Breast epithelium (tissue), 4 donors: ENCODE measurements around the gene PHTF2. TPM values are rescaled to one million over a fixed set of nuclear protein-coding genes. Genes with fewer than 3 reads are reported as not detected.

ENCODE experiments used
- DNase-seq, 2 donors: peaks; one replicate each; pipeline ENCODE4 v3.0.0-alpha.2; 2019; ENCODE audit warnings: low spot score in 2 of 2
- H3K27ac ChIP-seq, 2 donors: fragments of 200-600 bp; sonication (generic) in 1 of 2; one replicate each; pipeline ENCODE4 v1.5.1; 2016 to 2019; ENCODE audit warnings: mild to moderate bottlenecking in 1 of 2
- H3K27me3 ChIP-seq, 2 donors: fragments of 200-600 bp; sonication (generic) in 1 of 2; one replicate each; pipeline versions ENCODE4 v1.5.1 to v1.6.0; 2017 to 2019; ENCODE audit warnings: control low read depth in 1 of 2, mild to moderate bottlenecking in 1 of 2
- H3K36me3 ChIP-seq: fragments of 200-600 bp; one replicate; pipeline ENCODE4 v1.5.1; 2019
- H3K4me1 ChIP-seq, 2 donors: fragments of 200-600 bp; sonication (generic); one replicate each; pipeline ENCODE4 v1.5.1; 2016 to 2019; ENCODE audit warnings: control low read depth in 1 of 2
- H3K4me3 ChIP-seq, 3 donors: fragments of 200-600 bp; sonication (generic); 1 replicate in 2 of 3; 2 replicates in 1 of 3; pipeline ENCODE4 v1.5.1; 2016 to 2019; ENCODE audit warnings: mild to moderate bottlenecking in 3 of 3, moderate library complexity in 2 of 3
- H3K9me3 ChIP-seq, 2 donors: fragments of 200-600 bp; sonication (generic) in 1 of 2; one replicate each; pipeline ENCODE4 v1.5.1; 2016 to 2019; ENCODE audit warnings: control low read depth in 1 of 2
- CTCF ChIP-seq, 3 donors: fragments of 450-650 bp; IDR thresholded peaks; one replicate each; pipeline ENCODE4 v1.5.1; 2016 to 2017; ENCODE audit warnings: antibody characterized with exemption in 3 of 3, mild to moderate bottlenecking in 3 of 3, moderate library complexity in 3 of 3
- POLR2A ChIP-seq: fragments of 450-650 bp; IDR thresholded peaks from one replicate; pipeline ENCODE4 v1.6.1; 2016; ENCODE audit warnings: antibody characterized with exemption, mild to moderate bottlenecking, moderate library complexity
- POLR2AphosphoS5 ChIP-seq, 3 donors: sonication (generic); formaldehyde crosslinking; IDR thresholded peaks; one replicate each; pipeline ENCODE4 v1.6.1; 2017; ENCODE audit warnings: antibody characterized with exemption in 3 of 3
- intact Hi-C: fragments of 100-400 bp; cut with DNase I; formaldehyde crosslinking; loops from one replicate; pipeline ENCODE4 v1.15.1; 2023; ENCODE audit warnings: low total_unique reads
- total RNA-seq, 3 donors: library from RNA; depleted of rRNA; stranded (reverse); fragments of >200 nt; gene quantifications; one replicate each; pipeline ENCODE4 v1.1.0, GENCODE V29; 2016

Gene PHTF2
- total RNA-seq, 3 donors from 2014 or later, result 17.0 to 23.5 (median 19.2) TPM

DNA sequence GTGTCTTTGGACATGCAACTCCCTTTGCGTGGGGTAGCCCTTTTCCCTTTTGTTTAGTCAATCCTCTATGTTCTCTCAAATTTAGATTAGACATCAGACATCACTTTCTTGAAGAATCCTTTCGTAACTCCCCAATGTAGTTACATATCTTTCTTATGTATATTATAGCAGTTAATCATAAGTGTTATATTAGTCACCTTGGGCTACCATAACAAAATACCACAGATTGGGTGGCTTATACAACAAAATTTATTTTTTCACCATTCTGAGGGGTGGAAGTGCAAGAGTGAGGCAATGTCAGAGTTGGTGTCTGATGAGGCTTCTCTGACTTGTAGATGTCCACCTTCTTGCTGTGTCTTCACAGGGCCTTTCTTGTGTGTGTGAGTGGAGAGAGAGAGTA lies 105.7 kb downstream of the PHTF2 start:
- Histone ChIP-seq H3K36me3 (no peaks in the 10 kb centered on the region), H3K27ac (no peak overlapping the region), H3K4me1 (no peaks in the 10 kb centered on the region), H3K4me3 (no peak overlapping the region), H3K27me3 (no peaks in the 10 kb centered on the region), H3K9me3 (no peaks in the 10 kb centered on the region)
- TF ChIP-seq POLR2AphosphoS5 (IDR thresholded peaks at IDR 0.05), result no peak
- no peak for TF ChIP-seq CTCF (IDR thresholded peaks at IDR 0.05)
- no peak for TF ChIP-seq POLR2A
- no peak for DNase-seq
- intact Hi-C loops, result no loop called here

DNA sequence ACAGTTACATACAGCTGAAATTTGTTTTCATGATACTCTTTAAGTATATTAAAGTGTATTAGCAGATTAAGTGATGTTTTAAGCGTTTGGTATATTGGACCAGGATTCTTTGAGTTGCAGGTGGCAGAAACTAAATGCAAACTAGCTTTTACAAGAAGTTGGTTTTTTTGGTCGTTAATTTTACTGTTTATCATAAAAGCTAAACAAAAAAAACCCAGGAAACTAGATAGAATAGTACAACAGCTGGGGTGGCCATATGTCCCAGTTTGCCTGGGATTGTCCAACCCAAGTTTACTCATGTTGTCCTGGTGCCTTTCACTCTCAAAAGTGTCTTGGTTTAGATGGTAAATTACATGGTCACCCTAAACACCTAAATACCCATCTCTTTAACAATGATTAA lies 108.7 kb downstream of the PHTF2 start:
- intact Hi-C loops, result no loop called here
- H3K4me3 ChIP-seq, result no peak overlapping the region
- no peaks in the 10 kb centered on the region for H3K4me1 ChIP-seq
- no peak for TF ChIP-seq CTCF (IDR thresholded peaks at IDR 0.05)
- no peak for TF ChIP-seq POLR2A
- no peak for TF ChIP-seq POLR2AphosphoS5 (IDR thresholded peaks at IDR 0.05)
- DNase-seq, result no peak
- no peak overlapping the region for H3K27ac ChIP-seq
- H3K27me3 ChIP-seq, result no peaks in the 10 kb centered on the region
- no peaks in the 10 kb centered on the region for H3K9me3 ChIP-seq
- no peaks in the 10 kb centered on the region for H3K36me3 ChIP-seq

GRCh38 chr7:77908664-77909063 lies 110.1 kb downstream of the PHTF2 start:
- TF ChIP-seq POLR2A, result no peak
- TF ChIP-seq CTCF (IDR thresholded peaks at IDR 0.05), result no peak
- TF ChIP-seq POLR2AphosphoS5 (IDR thresholded peaks at IDR 0.05), result no peak
- H3K27ac ChIP-seq, result no peak overlapping the region
- no peak for DNase-seq
- no peaks in the 10 kb centered on the region for H3K36me3 ChIP-seq
- H3K9me3 ChIP-seq, result no peaks in the 10 kb centered on the region
- H3K27me3 ChIP-seq, result no peaks in the 10 kb centered on the region
- no peaks in the 10 kb centered on the region for H3K4me1 ChIP-seq
- H3K4me3 ChIP-seq, result no peak overlapping the region
- intact Hi-C loops, result no loop called here

GRCh38 chr7:77910124-77910523 lies 111.6 kb downstream of the PHTF2 start:
- intact Hi-C loops, result no loop called here

GRCh38 chr7:77912293-77912692 lies 113.7 kb downstream of the PHTF2 start:
- H3K27me3 ChIP-seq, result no peaks in the 10 kb centered on the region
- no peaks in the 10 kb centered on the region for H3K36me3 ChIP-seq
- DNase-seq, result no peak
- no peaks in the 10 kb centered on the region for H3K4me1 ChIP-seq
- no peaks in the 10 kb centered on the region for H3K9me3 ChIP-seq
- intact Hi-C loops, result loop anchor here (2.0 kb wide), 1 partner anchor 25 kb away; no protein-coding TSS in a partner anchor
- H3K27ac ChIP-seq, result no peak overlapping the region
- TF ChIP-seq CTCF (IDR thresholded peaks at IDR 0.05) (no peak), POLR2A (no peak), POLR2AphosphoS5 (IDR thresholded peaks at IDR 0.05) (no peak)
- no peak overlapping the region for H3K4me3 ChIP-seq

More at GRCh38 chr7:77910124-77910523, 111.6 kb downstream of the PHTF2 start:
- H3K4me1 ChIP-seq, result no peaks in the 10 kb centered on the region
- no peak overlapping the region for H3K27ac ChIP-seq
- TF ChIP-seq CTCF (IDR thresholded peaks at IDR 0.05) (no peak), POLR2AphosphoS5 (IDR thresholded peaks at IDR 0.05) (no peak), POLR2A (no peak)
- no peak overlapping the region for H3K4me3 ChIP-seq
- no peak for DNase-seq
- no peaks in the 10 kb centered on the region for H3K27me3 ChIP-seq
- H3K9me3 ChIP-seq, result no peaks in the 10 kb centered on the region
- H3K36me3 ChIP-seq, result no peaks in the 10 kb centered on the region
